HCT116 (cell line): ENCODE results near the gene MFSD6. TPM values are rescaled to one million over a fixed set of nuclear protein-coding genes. Genes with fewer than 3 reads are reported as not detected.

ENCODE experiments used
- ATAC-seq: fragments of 200-7000 bp; cut with Tn5 transposase; 2 replicates; pipeline ENCODE4 v1.9.1; 2020; ENCODE audit warnings: mild to moderate bottlenecking, moderate library complexity
- BruUV-seq: library from RNA; stranded (reverse); fragments of 400-500 nt; replicated peaks from 2 replicates; lab custom pipeline; 2021; lab: Mats Ljungman, UMichigan
- CTCF ChIA-PET: fragments of 300-600 bp; sonication (Branson Sonifier 250); formaldehyde crosslinking; loops from one replicate; lab custom pipeline; 2021; ENCODE audit warnings: antibody characterized with exemption; lab: Charles Lee
- POLR2A ChIA-PET: fragments of 300-600, 350-600 bp; sonication (Branson Sonifier 250); formaldehyde crosslinking; loops from one replicate; lab custom pipeline; 2021; ENCODE audit warnings: antibody characterized with exemption; lab: Charles Lee
- RAD21 ChIA-PET, 2 experiments: fragments of 300-600 bp; sonication (Branson Sonifier 250); formaldehyde crosslinking; loops; one replicate each; lab custom pipeline; 2023; ENCODE audit warnings: low total read pairs in 2 of 2; ENCODE audit not compliant: uncharacterized antibody in 2 of 2, unreplicated experiment in 2 of 2, low non-redundant PET in 1 of 2; lab: Charles Lee
- DNase-seq: peaks from one replicate; pipeline ENCODE4 v3.0.0-alpha.2; 2010; ENCODE audit warnings: low read depth, low spot score
- H2AFZ ChIP-seq: fragments of 200-600 bp; shearing (Covaris generic), sonication (generic); 2 replicates; pipeline ENCODE4 v1.6.1; 2017; ENCODE audit warnings: low read depth, mixed run types, mixed read lengths, antibody characterized with exemption, low read length; ENCODE audit not compliant: poor library complexity, severe bottlenecking
- H3K27ac ChIP-seq: 2 replicates; pipeline ENCODE4 v1.5.1; 2012; ENCODE audit warnings: low read depth, low read length
- H3K27me3 ChIP-seq: fragments of 200-600 bp; sonication (generic); 2 replicates; pipeline ENCODE4 v1.6.1; 2016; ENCODE audit warnings: mixed run types, low read length, mixed read lengths; ENCODE audit not compliant: insufficient read depth
- H3K36me3 ChIP-seq, 2 experiments: fragments of 200-500 bp in 1 of 2; fragments of 200-600 bp in 1 of 2; sonication (Bioruptor generic) in 1 of 2; sonication (generic) in 1 of 2; 2 replicates each; pipeline versions ENCODE4 v1.5.1 to v1.6.1; 2014 to 2016; ENCODE audit warnings: low read length in 2 of 2, inconsistent platforms in 1 of 2, mixed read lengths in 1 of 2, mixed run types in 1 of 2; ENCODE audit not compliant: insufficient read depth in 2 of 2, control insufficient read depth in 1 of 2
- H3K4me1 ChIP-seq, 2 experiments: fragments of 200-600 bp in 1 of 2; sonication (generic) in 1 of 2; 2 replicates each; pipeline versions ENCODE4 v1.5.1 to v1.6.1; 2012 to 2017; ENCODE audit warnings: low read length in 2 of 2, inconsistent platforms in 1 of 2, mild to moderate bottlenecking in 1 of 2, mixed read lengths in 1 of 2, mixed run types in 1 of 2, moderate library complexity in 1 of 2; ENCODE audit not compliant: insufficient read depth in 2 of 2, control insufficient read depth in 1 of 2
- H3K4me2 ChIP-seq: fragments of 200-600 bp; sonication (generic); 2 replicates; pipeline ENCODE4 v1.6.1; 2017; ENCODE audit warnings: mixed run types, low read length, mixed read lengths
- H3K4me3 ChIP-seq, 2 experiments: fragments of 200-600 bp in 1 of 2; sonication (generic) in 1 of 2; replicated peaks in 1 of 2; 2 replicates each; pipeline ENCODE4 v1.5.1; 2011 to 2016; ENCODE audit warnings: low read length in 2 of 2, control low read depth in 1 of 2, low read depth in 1 of 2, mild to moderate bottlenecking in 1 of 2, mixed read lengths in 1 of 2, mixed run types in 1 of 2
- H3K79me2 ChIP-seq: fragments of 200-600 bp; sonication (generic); 2 replicates; pipeline ENCODE4 v1.6.1; 2017; ENCODE audit warnings: mild to moderate bottlenecking, mixed run types, low read length, moderate library complexity, mixed read lengths; ENCODE audit not compliant: insufficient read depth
- H3K9ac ChIP-seq: fragments of 200-600 bp; sonication (generic); 2 replicates; pipeline ENCODE4 v1.6.1; 2016; ENCODE audit warnings: low read length, mixed read lengths
- H3K9me2 ChIP-seq: fragments of 200-600 bp; sonication (generic), shearing (Covaris generic); 2 replicates; pipeline ENCODE4 v1.6.1; 2017; ENCODE audit warnings: mixed run types, mild to moderate bottlenecking, moderate library complexity; ENCODE audit not compliant: insufficient read depth
- H3K9me3 ChIP-seq, 2 experiments: fragments of 200-500 bp in 1 of 2; fragments of 200-600 bp in 1 of 2; sonication (Bioruptor generic) in 1 of 2; sonication (generic) in 1 of 2; 2 replicates each; pipeline ENCODE4 v1.6.1; 2014 to 2017; ENCODE audit warnings: low read length in 2 of 2, mixed read lengths in 2 of 2, inconsistent platforms in 1 of 2, low read depth in 1 of 2, mild to moderate bottlenecking in 1 of 2, mixed run types in 1 of 2, moderate library complexity in 1 of 2; ENCODE audit not compliant: control insufficient read depth in 1 of 2, insufficient read depth in 1 of 2
- H4K20me1 ChIP-seq: fragments of 200-600 bp; sonication (generic), shearing (Covaris generic); 2 replicates; pipeline ENCODE4 v1.6.1; 2017; ENCODE audit warnings: mixed run types, mild to moderate bottlenecking, moderate library complexity; ENCODE audit not compliant: insufficient read depth
- CBX3 ChIP-seq: IDR thresholded peaks from 2 replicates; pipeline ENCODE4 v1.6.1; 2012; ENCODE audit warnings: low read depth
- CEBPB ChIP-seq: IDR thresholded peaks from 2 replicates; pipeline ENCODE4 v1.6.1; 2012; ENCODE audit warnings: low read depth
- CTCF ChIP-seq, 3 experiments: fragments of 200-600 bp in 1 of 3; sonication (generic) in 1 of 3; IDR thresholded peaks in 2 of 3; conservative IDR thresholded peaks in 1 of 3; 2 replicates each; pipeline ENCODE4 v1.5.1; 2012 to 2017; ENCODE audit warnings: low read depth in 2 of 3, low read length in 2 of 3, antibody characterized with exemption in 1 of 3, borderline replicate concordance in 1 of 3, control low read depth in 1 of 3, mild to moderate bottlenecking in 1 of 3, mixed read lengths in 1 of 3, mixed run types in 1 of 3, moderate library complexity in 1 of 3; ENCODE audit not compliant: insufficient read depth in 1 of 3
- EZH2phosphoT487 ChIP-seq: fragments of 200-600 bp; IDR thresholded peaks from 2 replicates; pipeline ENCODE4 v1.6.1; 2018; ENCODE audit warnings: antibody characterized with exemption, borderline replicate concordance
- FOSL1 ChIP-seq: IDR thresholded peaks from 2 replicates; pipeline ENCODE4 v1.6.1; 2012; ENCODE audit warnings: low read depth
- MAX ChIP-seq: IDR thresholded peaks from 2 replicates; pipeline ENCODE4 v1.6.1; 2012
- REST ChIP-seq: IDR thresholded peaks from 2 replicates; pipeline ENCODE4 v1.6.1; 2012; ENCODE audit warnings: low read depth
- ZFX ChIP-seq: fragments of 450-650 bp; IDR thresholded peaks from 2 replicates; pipeline ENCODE4 v1.6.1; 2017
- intact Hi-C: fragments of 100-400 bp; cut with micrococcal nuclease; formaldehyde crosslinking; loops from 2 replicates; pipeline ENCODE4 v1.10.0; 2022
- total RNA-seq: library from RNA; stranded (reverse); gene quantifications from one replicate; pipeline ENCODE4 v1.2.1, GENCODE V29; 2021; ENCODE audit not compliant: unreplicated experiment

MFSD6 gene
- total RNA-seq, 1 experiment from 2014 or later = 18.6 TPM

- no peak for TF ChIP-seq CTCF (IDR thresholded peaks at IDR 0.05 in 2 of 3, conservative IDR thresholded peaks at IDR 0.05 in 1 of 3; ENCODE audit: borderline replicate concordance in 1 of 3, insufficient read depth in 1 of 3, low read depth in 2 of 3, low read length in 2 of 3)
- peak; percentile 49; the same call in 1 of the 2 replicates for TF ChIP-seq MAX
- TF ChIP-seq FOSL1 = no peak
- TF ChIP-seq, all 23 proteins: peak for 7
Measured at GRCh38 chr2:190534310-190535120, 126.4 kb downstream of the MFSD6 start, which contains the start of gene NEMP2 (continued).

GRCh38 chr2:190535121-190535439 is 126.9 kb downstream of the MFSD6 start:
- ATAC-seq = no peak
- Histone ChIP-seq H3K9me3 (peaks cover 4 to 25% of the 10 kb centered on the region in 2 experiments; a peak in 1 of 4 replicates), H2AFZ (no peak overlapping the region), H3K4me1 (peaks cover 8 to 37% of the 10 kb centered on the region in 2 experiments; a peak in 3 of 4 replicates), H3K9ac (peak overlapping the region; percentile 75), H3K79me2 (peaks cover 7% of the 10 kb centered on the region; the same call in 1 of the 2 replicates)
- RAD21 ChIA-PET = no interaction called here
- BruUV-seq = TSS peak; percentile 79
- CTCF ChIA-PET = no interaction called here
- intact Hi-C loops = loop anchor here (2.0 kb wide), 1 partner anchor 72 kb away; no protein-coding TSS in a partner anchor
- TF ChIP-seq ZFX (no peak), CEBPB (no peak), EZH2phosphoT487 (no peak), CBX3 (no peak), REST (no peak)
- TF ChIP-seq, all 23 proteins: peak for 0
- Histone ChIP-seq H3K4me2 (peak overlapping the region; percentile 87), H3K27me3 (no peaks in the 10 kb centered on the region), H3K9me2 (no peaks in the 10 kb centered on the region), H3K27ac (peak overlapping the region; percentile 70), H3K36me3 (peaks cover 0 to 5% of the 10 kb centered on the region in 2 experiments; a peak in 1 of 4 replicates), H4K20me1 (no peaks in the 10 kb centered on the region), H3K4me3 (peak overlapping the region; percentile 62 to 69)
- POLR2A ChIA-PET = no interaction called here
- DNase-seq = no peak
